GM19193 (cell line): Measurements from ENCODE around the gene ACACA.

Source experiments
- POLR2A ChIP-seq: IDR thresholded peaks from 4 replicates; pipeline ENCODE4 v1.6.1; 2011; ENCODE audit not compliant: insufficient read depth, insufficient read length; ENCODE audit errors: extremely low read depth

Gene ACACA

GRCh38 chr17:37103231-37103630, 303.4 kb downstream of the ACACA start:
- no peak for TF ChIP-seq POLR2A

- no peak for TF ChIP-seq POLR2A
These were observed 305.3 kb downstream of the ACACA start for GRCh38 chr17:37101306-37101705.

DNA sequence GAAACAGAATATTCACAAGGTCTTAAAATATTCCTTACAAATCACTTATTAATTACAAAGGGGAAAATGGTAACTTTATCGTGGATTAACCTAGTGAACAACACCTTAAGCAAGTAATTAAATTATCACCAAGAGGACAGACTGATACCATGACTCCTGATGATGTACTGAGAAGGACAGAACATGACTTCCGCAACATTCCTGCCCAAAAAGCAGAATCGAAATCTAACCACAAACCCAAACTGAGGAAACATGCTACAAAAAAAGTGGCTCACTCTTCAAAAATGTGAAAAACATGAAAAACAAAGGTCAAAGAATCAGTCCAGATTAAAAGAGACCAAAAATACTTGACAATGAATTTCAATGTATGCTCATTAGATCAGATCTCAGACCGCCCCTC, 306.4 kb downstream of the ACACA start:
- no peak for TF ChIP-seq POLR2A

- TF ChIP-seq POLR2A: no peak
These were observed 307.5 kb downstream of the ACACA start for GRCh38 chr17:37098910-37099664.

- no peak for TF ChIP-seq POLR2A
These were observed 308.5 kb downstream of the ACACA start for GRCh38 chr17:37098152-37098551.

DNA sequence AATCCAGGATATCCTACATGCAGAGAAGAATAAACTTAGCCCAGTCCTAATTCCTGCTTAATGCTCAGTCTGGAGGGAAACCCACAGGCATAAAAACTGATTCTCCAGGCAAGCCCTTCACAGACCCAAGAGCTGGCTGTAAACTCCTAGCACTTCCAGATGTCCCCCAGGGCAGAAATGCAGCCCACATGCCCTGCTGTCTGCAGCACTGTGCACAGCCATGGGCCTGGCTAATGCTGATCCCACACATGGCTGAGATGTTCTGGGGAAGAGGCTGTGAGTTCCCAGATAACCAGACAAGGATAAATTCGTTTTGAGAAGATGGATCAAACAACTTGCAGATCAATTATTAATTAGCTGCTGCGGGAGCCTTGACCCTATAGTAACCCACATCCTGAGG, 309.5 kb downstream of the ACACA start:
- no peak for TF ChIP-seq POLR2A

DNA sequence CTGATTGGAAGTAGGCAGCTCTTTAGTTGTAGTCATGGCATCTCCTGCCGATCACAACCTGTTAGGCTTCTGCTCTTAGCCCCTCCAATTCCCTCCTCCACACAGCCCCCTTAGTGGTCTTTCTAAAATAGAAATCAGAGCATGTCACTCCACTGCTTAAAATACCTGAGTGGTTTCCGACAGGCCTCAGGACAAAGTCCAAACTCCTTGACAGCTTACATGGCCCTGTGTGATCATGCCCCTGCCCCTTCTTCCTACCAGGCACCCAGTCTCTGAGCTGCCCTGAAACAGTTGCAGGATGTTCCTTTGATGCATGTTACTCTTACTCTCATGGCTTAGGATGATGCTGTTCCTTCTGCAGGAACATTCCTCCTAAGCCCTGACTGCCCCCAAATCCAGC, 310.6 kb downstream of the ACACA start:
- TF ChIP-seq POLR2A: no peak

GRCh38 chr17:37094391-37094790, 312.2 kb downstream of the ACACA start:
- TF ChIP-seq POLR2A: no peak

- TF ChIP-seq POLR2A: no peak
These were observed 313.9 kb downstream of the ACACA start for GRCh38 chr17:37092701-37093100.

DNA sequence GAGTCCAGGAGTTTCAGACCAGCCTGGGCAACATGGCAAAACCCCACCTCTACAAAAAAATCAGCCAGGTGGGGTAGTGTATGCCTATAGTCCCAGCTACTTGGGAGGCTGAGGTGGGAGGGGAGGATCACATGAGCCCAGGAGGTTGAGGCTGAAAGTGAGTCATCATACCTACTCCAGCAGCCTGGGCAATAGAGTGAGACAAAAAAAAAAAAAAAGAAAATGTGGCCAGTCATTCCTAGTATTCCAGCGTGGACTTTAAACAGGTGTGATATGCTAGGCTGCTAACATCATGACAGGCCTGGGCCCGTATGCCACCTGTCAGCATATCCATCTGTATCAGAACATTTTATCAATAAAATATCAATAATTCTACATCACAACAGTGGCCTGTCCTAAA, 314.6 kb downstream of the ACACA start:
- no peak for TF ChIP-seq POLR2A

DNA sequence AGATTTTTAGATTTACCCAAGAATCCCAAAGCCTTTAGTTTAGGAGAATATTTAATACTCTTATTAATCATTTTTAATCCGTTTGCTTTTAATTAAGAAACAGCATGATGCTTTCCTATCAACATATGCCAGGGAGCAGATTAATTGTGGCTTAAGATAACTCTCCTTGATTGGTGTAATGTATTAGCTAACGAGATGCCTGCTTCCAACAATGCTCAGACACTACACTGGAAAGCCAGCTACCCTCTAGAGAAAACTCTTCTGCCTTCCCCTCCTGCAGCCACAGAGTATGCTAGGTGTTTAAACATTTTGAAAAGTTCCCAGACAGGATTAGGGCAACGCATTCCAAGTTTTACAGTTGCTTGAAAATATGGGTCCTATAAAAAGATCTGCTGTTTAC, 315.7 kb downstream of the ACACA start:
- no peak for TF ChIP-seq POLR2A

DNA sequence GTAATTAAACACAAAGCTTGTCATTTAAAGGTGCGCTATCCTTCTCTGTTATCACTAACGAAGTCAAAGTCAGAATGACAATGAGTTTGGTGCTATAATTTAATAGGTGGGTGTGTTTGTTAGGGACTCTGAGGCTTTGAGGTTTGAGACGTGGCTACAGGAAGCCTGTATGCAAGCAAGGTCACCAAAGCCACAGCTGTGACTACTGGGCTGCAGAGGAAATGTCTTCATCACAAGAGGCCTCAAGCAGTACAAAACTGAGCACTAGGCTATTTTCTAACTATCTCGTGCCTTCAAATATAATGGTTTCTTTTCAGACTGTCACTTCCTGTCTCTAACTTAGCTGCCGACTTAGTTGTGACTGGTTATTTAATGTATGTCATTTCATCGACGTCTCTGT, 316.7 kb downstream of the ACACA start:
- TF ChIP-seq POLR2A: no peak

GRCh38 chr17:37088913-37089312, 317.7 kb downstream of the ACACA start:
- no peak for TF ChIP-seq POLR2A

DNA sequence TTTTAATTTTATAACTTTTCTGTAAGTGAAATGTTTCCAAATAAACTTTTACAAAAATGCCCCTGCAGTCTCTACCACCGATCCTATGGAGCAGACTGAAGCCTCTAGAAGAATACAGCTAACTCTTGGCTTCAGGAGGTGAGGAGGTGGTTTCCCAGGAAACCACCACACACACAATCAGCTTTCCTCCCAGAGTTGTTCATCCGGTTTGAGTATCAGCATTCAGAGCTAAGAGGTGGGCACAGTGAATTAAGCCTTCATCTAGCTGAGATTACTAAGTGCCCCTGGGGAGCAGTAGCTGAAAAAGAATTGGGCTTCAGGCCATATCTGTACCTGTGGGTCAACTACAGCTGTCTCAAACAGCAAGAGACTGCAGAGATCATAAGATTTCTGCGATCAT, 318.2 kb downstream of the ACACA start:
- TF ChIP-seq POLR2A: no peak

DNA sequence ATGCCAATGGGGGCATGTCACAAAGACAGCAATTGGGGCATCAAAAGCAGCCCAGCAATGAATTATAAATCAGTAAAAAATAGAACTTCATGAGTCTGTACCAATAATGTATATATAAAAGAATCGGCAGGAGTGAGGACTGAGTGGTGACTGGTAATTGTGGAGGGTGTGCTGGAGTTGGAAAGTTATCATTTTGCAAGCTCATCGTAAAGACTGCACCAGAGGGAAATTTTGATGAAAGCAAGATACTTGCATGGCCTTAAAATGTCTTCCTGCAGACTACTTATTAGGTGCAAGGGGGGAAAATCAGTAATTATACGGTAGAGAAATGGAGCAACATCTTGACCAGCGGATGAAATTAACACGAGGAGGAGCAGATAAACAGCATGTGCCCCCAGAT, 319.0 kb downstream of the ACACA start:
- no peak for TF ChIP-seq POLR2A

- no peak for TF ChIP-seq POLR2A
These were observed 319.7 kb downstream of the ACACA start for GRCh38 chr17:37086948-37087347.

DNA sequence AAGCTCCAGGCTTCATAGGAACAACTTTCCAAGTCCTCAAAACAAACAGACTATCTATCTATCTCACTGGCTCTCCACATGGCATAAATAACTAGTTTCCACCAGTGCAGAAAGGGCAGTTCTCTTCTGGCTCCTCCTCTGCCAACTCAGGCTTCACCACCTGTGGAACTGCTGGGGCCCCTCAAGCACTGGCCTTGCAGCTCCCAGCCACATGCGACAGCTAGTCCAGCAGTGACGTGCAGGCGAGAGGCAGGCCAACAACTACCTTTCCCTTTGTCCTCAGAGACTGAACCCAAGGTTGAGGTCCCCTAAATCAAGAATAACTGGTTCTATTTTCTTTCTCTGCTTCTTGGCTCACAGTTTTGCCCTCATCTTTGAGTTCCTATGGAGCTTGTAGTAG, 320.3 kb downstream of the ACACA start:
- TF ChIP-seq POLR2A: no peak
